ENCODE measurements around the gene PLXNA4.
"Not testable (repeated sequence)": the region's sequence is repeated elsewhere in the genome, so short reads cannot be mapped to it uniquely, and the experiment has no call there.

Gene PLXNA4

DNA sequence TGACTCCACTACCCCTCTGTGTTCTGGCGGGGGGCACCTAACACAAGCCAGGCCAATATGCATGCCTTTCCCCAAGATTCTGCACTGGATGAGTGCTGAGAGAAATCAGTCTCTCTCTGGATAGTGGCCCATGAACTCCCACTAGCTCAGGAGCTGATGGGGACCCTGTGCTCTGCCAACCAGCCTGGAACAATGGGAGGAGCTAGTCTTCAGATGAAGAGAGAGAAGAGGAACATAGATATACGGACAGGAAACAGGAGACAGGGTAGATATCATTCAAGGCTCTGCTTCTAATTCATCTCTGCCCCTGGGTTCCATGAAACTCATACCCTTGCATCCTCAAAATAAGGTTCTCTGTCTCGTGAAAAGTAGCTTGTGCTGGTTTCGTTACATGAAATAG, 27.9 kb upstream of the PLXNA4 start:
- Mint-ChIP-seq H3K36me3 (no peaks in the 10 kb centered on the region), H3K27ac (no peak overlapping the region), H3K4me3 (no peak overlapping the region), H3K9me3 (no peaks in the 10 kb centered on the region), H3K27me3 (no peaks in the 10 kb centered on the region), H3K4me1 (no peaks in the 10 kb centered on the region)

DNA sequence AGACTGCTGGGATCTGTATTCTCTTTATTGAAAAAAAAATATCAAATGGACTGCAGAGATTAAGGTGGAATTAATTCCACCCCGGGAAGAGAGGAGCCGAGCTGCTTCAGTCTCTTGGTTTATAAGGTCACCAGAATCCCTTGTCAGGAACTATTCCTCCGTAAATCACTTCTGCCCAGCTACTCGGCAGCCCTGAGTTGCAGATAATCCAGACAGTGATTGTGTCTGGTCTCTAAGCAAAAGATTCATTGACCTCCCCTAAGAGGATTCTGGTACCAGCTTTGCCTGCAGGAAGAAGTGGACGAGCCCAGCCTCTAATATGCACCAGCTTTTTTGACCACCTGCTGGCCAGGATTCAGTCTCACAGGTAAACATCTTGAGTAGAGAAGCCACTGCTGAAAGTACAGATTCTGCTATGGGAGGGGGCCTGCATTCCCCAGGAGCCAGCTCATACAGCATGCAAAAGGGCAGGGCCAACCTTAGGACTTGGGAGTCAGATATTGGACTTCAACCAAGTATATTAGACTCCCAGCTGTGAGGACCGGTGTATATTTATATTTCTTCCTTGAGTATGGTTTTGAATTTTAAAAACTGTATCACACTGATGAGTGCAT, 27.1 kb upstream of the PLXNA4 start:
- Mint-ChIP-seq H3K36me3 (no peaks in the 10 kb centered on the region), H3K27ac (no peak overlapping the region), H3K4me1 (no peaks in the 10 kb centered on the region), H3K4me3 (no peak overlapping the region), H3K9me3 (no peaks in the 10 kb centered on the region), H3K27me3 (no peaks in the 10 kb centered on the region)

DNA sequence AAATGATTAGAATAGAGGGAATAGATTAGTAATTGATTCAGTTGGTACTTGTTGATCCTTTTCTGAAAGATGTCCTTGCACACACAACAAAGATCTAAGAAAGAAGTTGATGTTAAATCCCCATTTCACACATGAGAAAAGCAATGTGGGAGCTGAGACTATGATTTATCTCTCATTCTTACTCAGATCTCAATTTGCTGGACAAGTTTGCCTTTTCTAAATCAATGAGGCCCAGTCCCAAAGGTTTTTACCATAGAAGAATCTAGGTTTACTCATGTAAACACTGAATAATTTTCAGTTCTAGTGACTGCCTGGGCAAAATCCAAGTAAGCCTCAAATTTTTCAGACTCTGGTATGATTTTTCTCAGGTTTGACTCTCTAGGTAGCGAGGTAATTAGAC, 25.5 kb upstream of the PLXNA4 start:
- H3K9me3 Mint-ChIP-seq = no peaks in the 10 kb centered on the region
- H3K27ac Mint-ChIP-seq = no peak overlapping the region
- H3K4me1 Mint-ChIP-seq = no peaks in the 10 kb centered on the region
- H3K4me3 Mint-ChIP-seq = no peak overlapping the region
- H3K27me3 Mint-ChIP-seq = no peaks in the 10 kb centered on the region
- H3K36me3 Mint-ChIP-seq = no peaks in the 10 kb centered on the region

DNA sequence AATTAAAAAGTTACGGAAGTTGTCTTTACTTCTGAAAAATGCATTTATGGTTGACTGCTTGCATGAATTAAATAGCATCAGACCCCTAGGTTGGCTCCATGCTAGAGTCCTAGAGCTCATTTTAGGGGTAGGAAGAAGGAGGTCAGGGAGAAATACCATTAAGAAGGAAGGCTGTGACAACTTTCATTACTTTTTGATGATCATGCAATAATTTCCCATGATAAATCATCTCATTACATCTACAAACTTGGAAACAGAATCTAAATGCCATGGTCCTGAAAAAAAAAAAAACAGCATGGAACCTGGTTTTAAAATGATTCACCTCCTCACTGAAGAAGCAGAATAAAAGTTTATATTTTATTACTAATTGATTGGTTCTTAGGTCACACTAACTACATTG, 20.3 kb upstream of the PLXNA4 start:
- no peaks in the 10 kb centered on the region for H3K27me3 Mint-ChIP-seq
- H3K36me3 Mint-ChIP-seq = no peaks in the 10 kb centered on the region
- no peak overlapping the region for H3K4me3 Mint-ChIP-seq
- H3K4me1 Mint-ChIP-seq = no peaks in the 10 kb centered on the region
- no peak overlapping the region for H3K27ac Mint-ChIP-seq
- H3K9me3 Mint-ChIP-seq = no peaks in the 10 kb centered on the region

DNA sequence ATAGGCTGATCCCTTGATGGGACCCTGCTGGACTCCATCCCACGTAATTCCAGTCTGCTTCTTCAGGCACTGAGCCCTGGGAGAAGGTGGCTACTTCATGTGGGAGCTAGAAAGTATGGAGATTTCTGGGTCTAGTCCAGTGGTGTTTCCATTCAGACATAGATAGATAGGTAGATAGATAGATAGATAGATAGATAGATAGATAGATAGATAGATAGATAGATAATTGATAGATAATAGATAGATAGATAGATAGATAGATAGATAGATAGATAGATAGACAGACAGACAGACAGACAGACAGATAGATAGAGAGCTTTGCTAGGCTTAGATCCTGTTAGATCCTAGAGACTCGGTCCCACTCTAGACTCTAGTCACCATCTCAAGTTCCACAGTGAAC, 18.5 kb upstream of the PLXNA4 start:
- H3K36me3 Mint-ChIP-seq, H3K27me3 Mint-ChIP-seq, H3K4me1 Mint-ChIP-seq, H3K4me3 Mint-ChIP-seq, H3K9me3 Mint-ChIP-seq, H3K27ac Mint-ChIP-seq: not testable (repeated sequence)

DNA sequence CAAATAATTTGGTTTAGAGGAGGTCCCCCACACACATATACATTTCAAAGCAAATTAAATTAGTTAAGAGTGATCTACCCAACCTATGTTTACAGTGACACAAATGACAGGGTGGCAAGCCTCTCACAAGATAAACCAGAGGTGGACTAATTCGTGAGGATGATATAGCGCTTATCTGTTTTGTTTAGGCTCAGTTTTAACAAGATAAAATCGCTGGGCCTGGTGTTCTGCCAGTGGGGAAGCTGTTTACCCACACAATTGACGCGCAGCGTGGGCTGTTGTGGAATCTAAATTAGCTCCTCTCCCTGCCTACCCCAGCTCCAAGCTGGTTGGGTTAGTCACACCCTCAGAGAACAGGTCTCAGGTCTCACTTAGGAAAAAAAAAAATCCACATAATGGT, 16.7 kb upstream of the PLXNA4 start:
- Mint-ChIP-seq H3K4me1 (no peaks in the 10 kb centered on the region), H3K36me3 (no peaks in the 10 kb centered on the region), H3K27me3 (no peaks in the 10 kb centered on the region), H3K27ac (no peak overlapping the region), H3K9me3 (no peaks in the 10 kb centered on the region), H3K4me3 (no peak overlapping the region)

DNA sequence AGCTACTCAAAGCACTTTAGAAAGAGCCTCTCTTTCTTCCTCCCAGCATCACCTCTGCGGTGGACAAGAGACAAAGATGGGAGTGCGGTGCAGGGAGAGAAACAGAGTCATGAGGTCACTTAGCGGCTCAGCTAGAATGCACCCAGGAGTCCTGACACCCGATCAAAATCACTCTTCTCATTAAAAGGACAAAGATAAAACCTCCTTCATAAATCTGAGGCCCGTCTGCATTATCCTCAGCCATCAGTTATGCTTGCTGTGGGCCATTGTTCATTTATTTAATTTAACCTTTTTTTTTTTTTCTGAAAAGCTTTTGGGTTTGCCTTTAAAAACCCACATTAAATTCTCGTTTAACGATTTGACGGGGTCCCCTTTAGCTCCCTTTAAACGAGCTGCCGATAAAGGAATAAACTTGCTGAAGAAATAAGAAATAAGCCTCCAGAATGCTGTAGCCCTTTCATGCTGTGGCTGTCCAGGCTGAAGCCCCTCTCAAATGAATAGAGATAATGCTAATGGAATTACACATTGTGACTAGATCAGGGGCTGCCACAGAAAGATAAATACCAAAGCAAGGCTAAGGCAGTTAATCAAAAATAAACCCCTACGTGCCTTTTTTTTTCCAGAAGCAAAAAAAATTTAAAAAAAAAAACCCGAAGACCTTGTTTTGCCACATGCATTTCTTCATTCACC, 16.1 kb upstream of the PLXNA4 start:
- H3K27me3 Mint-ChIP-seq = peaks cover 1% of the 10 kb centered on the region
- H3K4me1 Mint-ChIP-seq = no peaks in the 10 kb centered on the region
- no peak overlapping the region for H3K4me3 Mint-ChIP-seq
- H3K36me3 Mint-ChIP-seq = no peaks in the 10 kb centered on the region
- H3K27ac Mint-ChIP-seq = no peak overlapping the region
- no peaks in the 10 kb centered on the region for H3K9me3 Mint-ChIP-seq

DNA sequence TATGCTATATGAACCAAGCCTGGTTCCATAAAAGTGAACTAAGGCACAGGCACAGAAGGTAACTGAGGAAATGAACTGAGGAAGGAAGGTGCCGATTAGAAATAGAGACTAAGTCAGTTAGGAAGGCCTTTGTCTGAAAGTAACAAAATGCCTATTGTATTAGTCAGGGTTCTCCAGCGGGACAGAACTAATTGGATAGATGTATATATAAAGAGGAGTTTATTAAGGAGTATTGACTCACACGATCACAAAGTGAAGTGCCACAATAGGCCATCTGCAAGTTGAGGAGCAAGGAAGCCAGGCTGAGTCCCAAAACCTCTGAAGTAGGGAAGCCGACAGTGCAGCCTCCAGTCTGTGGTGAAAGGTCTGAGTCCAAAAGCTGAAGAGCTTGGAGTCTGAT, 13.9 kb upstream of the PLXNA4 start:
- no peak overlapping the region for H3K27ac Mint-ChIP-seq

DNA sequence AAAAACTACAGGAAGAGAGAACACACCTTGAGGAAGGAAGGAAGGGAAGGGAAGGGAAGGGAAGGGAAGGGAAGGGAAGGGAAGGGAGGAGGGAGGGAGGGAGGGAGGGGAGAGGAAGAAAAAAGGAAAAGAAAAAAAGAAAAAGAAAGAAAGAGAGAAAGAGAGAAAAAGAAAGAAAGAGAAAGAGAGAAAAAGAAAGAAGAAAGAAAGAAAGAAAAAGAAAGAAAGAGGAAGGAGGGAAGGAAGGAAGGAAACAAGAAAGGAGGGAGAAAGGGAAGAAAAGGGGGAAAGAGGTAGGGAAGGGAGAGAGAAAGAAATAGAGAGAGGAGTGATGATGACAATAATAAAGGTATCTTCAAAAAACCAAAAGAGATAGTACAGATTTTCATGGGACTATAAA, 12.3 kb upstream of the PLXNA4 start:
- Mint-ChIP-seq H3K4me1 (no peaks in the 10 kb centered on the region), H3K27ac (no peak overlapping the region), H3K27me3 (peaks cover 1% of the 10 kb centered on the region), H3K4me3 (no peak overlapping the region), H3K9me3 (no peaks in the 10 kb centered on the region), H3K36me3 (no peaks in the 10 kb centered on the region)

More for the DNA sequence above, 13.9 kb upstream of the PLXNA4 start:
- Mint-ChIP-seq H3K9me3 (no peaks in the 10 kb centered on the region), H3K27me3 (peaks cover 1% of the 10 kb centered on the region), H3K4me3 (no peak overlapping the region), H3K36me3 (no peaks in the 10 kb centered on the region), H3K4me1 (no peaks in the 10 kb centered on the region)

DNA sequence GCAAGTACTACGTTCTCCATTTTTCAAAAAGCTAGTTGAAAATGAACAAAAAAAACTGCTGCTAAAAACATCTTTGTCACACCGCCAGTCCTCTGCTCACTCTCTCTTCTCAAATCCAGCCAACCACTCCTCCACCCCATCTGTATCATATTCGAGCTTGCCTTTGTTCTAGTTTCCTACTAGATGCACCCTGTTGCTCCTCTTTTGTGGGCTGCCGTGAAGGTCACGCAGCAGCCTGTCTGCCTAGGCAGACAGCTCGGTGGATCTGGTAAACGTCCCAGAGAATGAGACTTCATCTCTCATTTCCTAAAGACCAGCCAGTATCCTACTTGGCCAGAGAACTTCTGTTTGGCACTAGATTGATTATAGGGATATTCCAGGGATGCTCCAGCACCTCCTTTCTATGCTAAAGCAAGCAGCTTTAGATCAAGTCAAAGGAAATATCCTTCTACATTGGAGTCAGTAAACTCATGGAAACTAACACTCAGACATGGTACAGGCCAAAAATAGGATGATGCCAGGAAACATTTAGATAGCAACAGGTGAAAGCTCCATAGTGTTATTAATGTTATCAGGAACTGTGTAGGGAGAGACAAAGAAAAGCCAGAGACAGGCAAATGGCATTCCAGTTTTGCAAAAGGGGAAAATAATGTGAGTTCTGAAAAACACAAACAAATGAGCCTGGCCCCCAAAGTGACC, 8.7 kb upstream of the PLXNA4 start:
- Mint-ChIP-seq H3K9me3 (no peaks in the 10 kb centered on the region), H3K27ac (no peak overlapping the region), H3K27me3 (peaks cover 1% of the 10 kb centered on the region), H3K4me1 (no peaks in the 10 kb centered on the region), H3K36me3 (no peaks in the 10 kb centered on the region), H3K4me3 (no peak overlapping the region)

DNA sequence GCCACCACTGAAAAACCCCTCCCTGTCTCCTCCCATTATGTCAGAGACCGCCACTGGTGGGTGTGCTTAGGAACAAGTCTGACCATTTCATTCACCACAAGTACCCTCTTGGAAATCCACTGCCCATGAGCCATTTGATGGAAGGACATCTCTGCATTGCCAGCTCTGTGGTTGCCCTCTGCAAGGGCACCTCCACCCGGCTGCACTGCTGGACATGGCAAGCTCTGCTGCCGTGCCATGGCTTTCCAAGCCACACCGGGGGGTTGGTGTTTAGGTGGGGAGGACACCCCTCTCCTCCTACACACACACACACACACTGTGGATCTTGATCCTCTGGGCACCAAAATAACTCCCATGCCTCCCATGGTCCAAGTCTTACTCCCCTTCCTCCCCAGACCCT, 5.2 kb upstream of the PLXNA4 start:
- H3K4me3 Mint-ChIP-seq = no peak overlapping the region
- H3K27me3 Mint-ChIP-seq = peaks cover 16% of the 10 kb centered on the region
- H3K36me3 Mint-ChIP-seq = no peaks in the 10 kb centered on the region
- peaks cover 9% of the 10 kb centered on the region for H3K4me1 Mint-ChIP-seq
- no peak overlapping the region for H3K27ac Mint-ChIP-seq
- no peaks in the 10 kb centered on the region for H3K9me3 Mint-ChIP-seq

DNA sequence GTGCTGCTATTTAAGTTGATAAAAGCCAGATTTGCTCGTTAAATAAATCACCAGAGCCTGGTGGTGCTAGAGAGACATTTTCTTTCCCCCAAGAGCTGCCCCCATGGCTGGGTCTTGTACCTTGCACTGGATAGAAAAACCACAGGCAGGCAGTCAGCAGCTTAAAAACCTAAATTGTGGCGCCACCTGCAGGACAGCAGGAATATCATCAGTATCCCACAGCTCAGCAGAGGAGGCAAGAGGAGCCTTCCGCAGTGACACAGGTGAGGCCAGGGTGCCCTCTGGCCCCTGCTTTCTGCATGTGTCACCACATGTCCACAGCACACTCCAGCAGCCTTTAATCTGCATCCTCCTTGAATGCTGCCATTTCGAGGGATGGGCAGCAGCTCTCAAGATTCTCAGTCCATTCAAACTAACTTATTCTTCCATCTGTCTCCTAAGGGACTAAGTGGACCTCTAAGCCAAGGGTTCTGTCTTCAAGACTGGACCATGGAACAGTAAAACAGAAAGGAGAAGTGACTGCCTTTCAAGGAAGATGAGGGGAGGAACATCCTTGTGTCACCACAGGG, 4.5 kb upstream of the PLXNA4 start:
- H3K36me3 Mint-ChIP-seq = no peaks in the 10 kb centered on the region
- H3K4me3 Mint-ChIP-seq = no peak overlapping the region
- peaks cover 18% of the 10 kb centered on the region for H3K27me3 Mint-ChIP-seq
- H3K9me3 Mint-ChIP-seq = no peaks in the 10 kb centered on the region
- no peak overlapping the region for H3K27ac Mint-ChIP-seq
- peaks cover 10% of the 10 kb centered on the region for H3K4me1 Mint-ChIP-seq

DNA sequence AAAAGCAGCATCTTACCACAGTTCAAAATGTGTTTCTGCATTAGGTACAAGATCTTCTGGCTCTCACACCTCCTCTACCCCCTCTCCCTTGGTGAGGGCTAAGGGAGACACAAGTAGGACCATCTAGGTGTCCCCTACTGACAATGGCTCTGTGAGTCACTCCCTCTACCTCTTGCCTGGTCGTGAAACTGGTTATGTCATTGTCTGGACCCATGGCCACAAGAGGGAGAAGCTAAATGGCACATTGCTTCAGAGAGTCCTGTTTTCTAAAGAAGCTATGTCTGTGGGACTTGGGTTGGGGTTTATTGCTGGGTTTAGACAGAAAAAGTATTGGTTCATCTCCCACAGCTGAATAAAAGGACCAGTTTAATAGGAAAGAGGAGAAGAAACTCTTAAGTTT, 4.0 kb upstream of the PLXNA4 start:
- Mint-ChIP-seq H3K4me1 (peaks cover 16% of the 10 kb centered on the region), H3K27me3 (peaks cover 22% of the 10 kb centered on the region), H3K36me3 (no peaks in the 10 kb centered on the region), H3K4me3 (no peak overlapping the region), H3K27ac (no peak overlapping the region), H3K9me3 (no peaks in the 10 kb centered on the region)

DNA sequence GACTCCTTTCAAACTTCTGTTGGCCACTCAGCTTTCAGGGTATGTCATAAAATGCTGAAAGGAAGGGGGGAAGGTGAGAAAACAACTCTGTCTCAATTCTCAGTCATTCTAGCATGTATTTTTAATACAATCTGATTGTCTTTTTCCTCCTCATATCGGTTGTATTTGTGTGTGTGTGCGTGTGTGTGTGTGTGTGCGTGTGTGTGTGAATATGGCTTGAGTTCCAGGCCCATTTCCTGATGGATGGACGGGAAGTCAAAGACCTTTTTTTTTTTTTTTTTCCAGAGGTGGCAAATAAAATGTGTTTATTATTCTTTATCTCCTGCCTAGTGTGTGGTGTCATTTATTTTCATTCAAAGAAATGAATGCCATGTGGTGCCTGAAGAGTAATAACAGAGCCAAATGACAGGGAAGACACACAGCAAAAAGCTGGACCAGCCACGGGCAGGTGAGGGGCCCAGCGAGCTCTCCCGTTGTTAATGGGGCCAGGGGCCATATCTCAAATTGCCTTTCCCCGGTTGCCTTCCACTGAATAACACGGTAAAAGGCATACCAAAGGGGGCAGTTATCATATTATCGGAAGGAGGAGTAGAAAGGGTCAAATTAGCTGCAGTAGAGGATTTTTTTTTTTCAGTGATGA, 3.1 kb upstream of the PLXNA4 start:
- Mint-ChIP-seq H3K4me1 (peaks cover 21% of the 10 kb centered on the region), H3K27me3 (peaks cover 28% of the 10 kb centered on the region), H3K36me3 (no peaks in the 10 kb centered on the region), H3K27ac (no peak overlapping the region), H3K4me3 (no peak overlapping the region), H3K9me3 (no peaks in the 10 kb centered on the region)

DNA sequence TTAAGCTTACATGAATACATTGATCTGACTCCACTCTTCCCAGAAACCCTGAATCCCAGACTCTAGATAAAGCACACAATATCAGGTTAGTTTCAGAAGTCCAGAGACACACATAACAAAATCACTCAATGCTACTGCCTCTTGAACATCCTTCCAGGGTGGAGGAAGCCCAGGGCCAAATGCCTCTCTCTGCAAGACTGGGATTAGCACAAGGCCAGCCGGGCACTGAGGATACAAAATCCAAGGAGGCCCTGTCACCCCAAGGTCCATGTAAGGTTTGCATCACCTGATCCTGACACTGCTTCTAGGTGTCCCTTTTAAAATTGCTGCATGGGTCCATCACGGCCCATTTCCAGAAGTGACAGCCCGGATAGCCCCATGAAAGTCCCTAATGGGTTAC, 2.6 kb upstream of the PLXNA4 start:
- Mint-ChIP-seq H3K27me3 (peaks cover 31% of the 10 kb centered on the region), H3K9me3 (no peaks in the 10 kb centered on the region), H3K4me3 (no peak overlapping the region), H3K4me1 (peaks cover 24% of the 10 kb centered on the region), H3K27ac (no peak overlapping the region), H3K36me3 (no peaks in the 10 kb centered on the region)

DNA sequence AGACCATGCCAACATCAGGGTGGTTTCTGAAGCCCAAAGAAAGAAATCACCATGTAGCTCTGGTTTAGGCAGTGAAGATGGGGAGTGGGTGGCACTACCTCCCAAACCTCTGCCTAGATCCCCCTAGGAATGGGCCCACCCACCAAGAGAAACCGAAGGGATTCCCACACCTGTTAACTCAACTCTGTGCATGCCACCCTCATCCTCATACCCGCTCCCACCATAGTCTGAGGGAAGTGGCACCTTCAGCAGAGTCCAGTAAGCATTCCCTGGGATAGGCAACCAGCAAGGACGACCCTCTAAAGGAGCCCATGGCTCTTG, 1.7 kb upstream of the PLXNA4 start:
- H3K27me3 Mint-ChIP-seq = peaks cover 38% of the 10 kb centered on the region
- H3K4me1 Mint-ChIP-seq = peaks cover 32% of the 10 kb centered on the region
- no peaks in the 10 kb centered on the region for H3K9me3 Mint-ChIP-seq
- H3K4me3 Mint-ChIP-seq = peak overlapping the region; percentile 57
- no peak overlapping the region for H3K27ac Mint-ChIP-seq
- no peaks in the 10 kb centered on the region for H3K36me3 Mint-ChIP-seq
